NB4 (cell line): Measurements from ENCODE around the gene CDRT15.
"Not testable (repeated sequence)": the region's sequence is repeated elsewhere in the genome, so short reads cannot be mapped to it uniquely, and the experiment has no call there.

Experiments
- CTCF ChIP-seq: IDR thresholded peaks from one replicate; pipeline ENCODE4 v1.5.1; 2012; ENCODE audit warnings: low read depth, low read length
- POLR2A ChIP-seq: IDR thresholded peaks from 2 replicates; pipeline ENCODE4 v1.6.1; 2011; ENCODE audit warnings: mild to moderate bottlenecking; ENCODE audit not compliant: insufficient read length; ENCODE audit errors: extremely low read depth

GRCh38 chr17:14239271-14239670, 2.6 kb upstream of the CDRT15 start:
- not testable (repeated sequence) for TF ChIP-seq CTCF, POLR2A
